Fibroblast of the conjunctiva (primary cell): ENCODE results near the gene TIAL1.
"Not testable (repeated sequence)": the region's sequence is repeated elsewhere in the genome, so short reads cannot be mapped to it uniquely, and the experiment has no call there.

ENCODE experiments used
- DNase-seq: peaks from one replicate; pipeline ENCODE4 v3.0.0-alpha.2; 2010; ENCODE audit warnings: low read depth

Gene TIAL1

GRCh38 chr10:119613741-119614140 is 17.0 kb upstream of the TIAL1 start:
- DNase-seq = no peak

DNA sequence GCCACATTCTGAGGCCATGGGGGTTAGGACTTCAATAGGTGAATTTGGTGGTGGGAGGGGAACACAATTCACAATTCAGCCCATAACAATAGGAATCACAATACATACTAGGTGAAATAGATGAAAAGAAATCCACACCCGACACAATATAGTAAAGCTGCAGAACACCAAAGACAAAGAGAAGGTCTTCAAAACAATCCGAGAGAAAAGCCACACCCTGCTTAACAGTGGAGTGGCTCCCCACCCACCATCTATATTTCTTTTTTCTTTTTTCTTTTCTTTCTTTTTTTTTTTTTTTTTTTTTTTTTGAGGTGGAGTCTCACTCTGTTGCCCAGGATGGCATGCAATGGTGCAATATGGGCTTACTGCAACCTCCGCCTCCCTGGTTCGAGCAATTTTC is 14.7 kb upstream of the TIAL1 start:
- no peak for DNase-seq

DNA sequence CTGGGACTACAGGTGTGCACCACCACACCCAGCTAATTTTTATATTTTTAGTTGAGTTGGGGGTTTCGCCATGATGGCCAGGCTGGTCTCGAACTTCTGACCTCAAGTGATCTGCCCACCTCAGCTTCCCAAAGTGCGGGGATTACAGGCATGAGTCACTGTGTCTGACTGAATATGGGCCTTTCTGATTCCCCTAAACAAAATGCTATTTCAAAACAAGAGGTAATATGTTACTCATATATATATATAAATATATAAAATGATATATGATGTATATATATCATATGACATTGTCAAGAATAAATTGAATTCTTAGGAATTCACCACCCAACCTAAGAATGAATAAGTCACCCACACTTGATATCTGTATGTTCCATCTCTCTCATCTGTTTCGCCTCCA is 12.8 kb upstream of the TIAL1 start:
- no peak for DNase-seq

GRCh38 chr10:119608316-119609155 is 11.8 kb upstream of the TIAL1 start:
- no peak for DNase-seq

- DNase-seq = no peak
These were observed 7.7 kb upstream of the TIAL1 start for GRCh38 chr10:119604468-119604867.

GRCh38 chr10:119602241-119603095 is 5.7 kb upstream of the TIAL1 start:
- no peak for DNase-seq

DNA sequence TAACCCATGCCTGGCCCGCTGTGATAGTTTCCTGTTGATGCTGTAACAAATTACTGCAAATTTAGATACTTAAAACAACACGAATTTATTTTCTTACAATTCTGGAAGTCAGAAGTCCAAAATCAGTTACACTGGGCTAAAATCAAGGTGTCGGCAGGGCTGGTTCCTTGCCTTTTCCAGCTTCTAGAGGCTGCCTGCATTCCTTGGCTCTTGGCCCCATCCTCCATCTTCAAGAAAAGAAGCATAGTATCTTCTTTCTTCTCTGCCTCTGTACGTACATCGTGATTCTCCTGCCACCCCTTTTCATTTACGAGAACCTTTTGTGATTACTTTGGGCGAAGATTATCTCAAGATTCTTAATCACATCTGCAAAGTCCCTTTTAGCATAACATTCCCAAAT is 1.6 kb upstream of the TIAL1 start:
- DNase-seq = no peak

DNA sequence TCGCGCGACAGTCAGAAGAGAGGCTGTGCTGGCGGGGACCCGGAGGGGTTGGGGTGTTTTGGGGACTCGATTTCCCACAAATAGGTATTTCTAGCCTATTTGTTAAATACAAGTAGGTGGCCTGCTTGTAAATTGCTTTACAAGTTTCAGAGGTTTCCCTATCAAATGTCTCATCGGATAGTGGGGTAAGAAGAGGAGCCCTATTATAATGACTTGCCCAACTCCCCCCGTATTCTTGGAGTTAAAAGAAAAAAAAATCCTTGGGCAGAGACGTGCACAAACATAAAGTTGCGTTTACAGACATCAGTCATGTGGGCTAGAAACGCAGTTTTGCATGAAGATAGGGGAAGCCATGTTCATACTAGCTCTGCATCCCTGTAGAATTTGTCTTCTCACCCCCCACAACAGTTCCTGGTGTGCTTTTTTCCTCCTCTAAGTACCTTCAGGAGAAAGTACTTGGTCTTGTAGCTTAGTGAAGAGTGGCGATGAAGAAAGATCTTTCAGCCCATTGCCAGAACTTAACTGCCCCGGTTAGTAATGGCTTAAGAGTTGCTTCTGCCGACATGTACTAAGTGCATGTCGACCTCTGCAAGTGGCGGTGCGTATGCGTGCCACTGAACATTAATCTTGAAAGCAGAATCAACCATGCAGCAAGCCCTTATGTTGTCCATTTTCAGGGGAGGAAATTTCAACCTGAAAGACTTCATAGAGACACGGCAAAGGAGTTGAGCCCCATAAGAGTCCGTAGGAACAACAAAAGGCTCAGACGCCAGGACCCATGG is 832 bp upstream of the TIAL1 start:
- DNase-seq = no peak

DNA sequence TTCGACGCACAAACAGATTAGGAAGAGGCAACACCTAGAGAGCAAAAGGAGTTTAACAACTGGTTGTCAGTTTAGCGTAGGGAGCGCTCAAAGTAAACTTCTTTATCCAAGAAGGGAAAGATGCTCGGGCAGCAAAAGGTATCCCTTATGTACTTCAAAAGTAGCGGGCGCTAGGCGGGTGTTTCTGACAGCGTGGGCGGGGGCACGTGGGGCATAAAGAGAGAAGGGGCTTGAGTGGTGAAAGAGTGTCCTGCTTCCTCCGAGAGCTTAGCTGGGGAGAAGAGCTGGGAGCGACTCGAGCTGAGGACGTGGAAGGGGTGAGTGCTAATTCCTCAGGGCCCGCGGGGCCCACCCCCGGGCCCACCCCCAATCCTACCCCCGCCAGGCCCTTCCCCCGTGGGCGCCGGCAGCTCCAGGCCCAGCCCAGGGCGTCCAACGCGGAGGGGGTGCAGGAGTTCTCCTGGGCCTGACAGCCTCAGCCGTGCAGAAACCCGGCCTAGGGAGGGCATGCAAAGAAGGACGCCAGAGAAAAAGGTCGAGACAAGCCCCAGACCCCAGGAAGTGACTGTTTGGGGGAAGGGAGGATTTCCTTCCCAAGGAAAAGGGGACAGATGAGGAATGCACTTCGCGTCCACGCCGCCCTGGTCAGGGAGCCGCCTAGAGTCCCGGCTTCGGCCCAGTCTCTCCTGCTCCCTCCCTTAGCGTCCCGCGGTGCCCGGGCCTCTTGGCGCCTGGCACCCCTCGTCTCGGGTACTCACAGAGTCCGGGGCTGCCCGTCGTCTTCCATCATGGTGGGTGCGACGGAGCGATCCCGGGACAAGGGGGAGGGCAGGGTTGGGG is 868 bp downstream of the TIAL1 start:
- no peak for DNase-seq

DNA sequence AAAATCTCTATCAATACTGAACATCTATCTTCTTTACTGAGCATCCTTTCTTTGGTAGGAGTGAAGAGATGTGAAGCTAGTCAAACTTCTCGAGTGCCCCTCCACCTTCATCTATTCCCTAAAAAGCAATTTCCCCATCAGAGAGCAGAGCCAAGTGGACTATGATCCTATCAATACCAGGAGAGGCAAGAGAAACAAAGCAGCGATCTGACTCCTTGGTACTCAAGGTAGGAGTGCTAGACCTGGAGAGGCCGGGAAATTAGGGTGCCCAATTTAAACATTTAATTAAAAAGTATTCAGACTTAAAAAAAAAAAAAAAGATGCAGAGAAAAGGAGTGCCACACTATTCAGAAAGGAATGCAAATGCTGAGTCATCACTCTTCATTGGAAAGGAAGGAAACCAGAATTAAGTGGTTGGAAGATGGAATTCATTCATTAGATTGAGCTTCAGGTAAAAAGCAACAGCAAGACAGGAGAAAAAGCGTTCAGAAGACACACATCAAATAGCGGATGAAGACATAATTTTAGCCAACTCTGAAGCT is 1.6 kb downstream of the TIAL1 start:
- no peak for DNase-seq

GRCh38 chr10:119588071-119588470 is 8.7 kb downstream of the TIAL1 start:
- DNase-seq = no peak

DNA sequence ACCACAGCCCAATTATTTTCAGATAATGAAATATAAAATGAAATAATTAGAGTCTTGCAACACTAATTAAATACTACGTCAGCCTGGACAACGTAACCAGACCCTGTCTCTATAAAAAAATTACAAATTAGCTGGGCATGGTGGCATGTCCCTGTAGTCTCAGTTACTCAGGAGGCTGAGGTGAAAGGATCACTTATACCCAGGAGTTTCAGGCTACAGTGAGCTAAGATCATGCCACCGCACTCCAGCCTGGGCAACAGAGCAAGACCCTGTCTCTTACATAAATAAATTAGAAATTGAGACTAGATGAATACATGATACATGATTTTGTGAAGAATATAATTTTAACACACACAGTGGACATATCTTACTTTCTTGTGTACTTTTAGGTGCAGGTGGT is 18.4 kb downstream of the TIAL1 start:
- DNase-seq = no peak

DNA sequence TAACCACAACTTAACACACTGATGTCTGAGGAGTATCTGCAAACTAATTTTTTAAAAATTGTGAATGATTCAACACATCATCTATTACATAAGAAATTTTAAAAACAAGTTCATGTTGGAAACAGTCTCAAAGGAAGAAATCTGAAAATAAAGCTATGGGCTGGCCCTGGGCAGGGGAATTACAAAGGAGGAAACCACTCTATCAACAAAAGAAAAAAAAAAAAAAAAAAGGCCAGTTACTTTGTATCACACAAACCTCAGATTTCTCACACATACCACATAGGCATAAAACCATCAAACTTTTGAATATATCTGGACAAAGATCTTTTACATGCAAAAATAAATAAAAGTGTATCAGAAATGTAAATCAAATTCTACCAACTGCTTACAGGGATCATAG is 20.8 kb downstream of the TIAL1 start:
- no peak for DNase-seq

GRCh38 chr10:119575506-119575905 is 21.3 kb downstream of the TIAL1 start:
- DNase-seq = no peak

DNA sequence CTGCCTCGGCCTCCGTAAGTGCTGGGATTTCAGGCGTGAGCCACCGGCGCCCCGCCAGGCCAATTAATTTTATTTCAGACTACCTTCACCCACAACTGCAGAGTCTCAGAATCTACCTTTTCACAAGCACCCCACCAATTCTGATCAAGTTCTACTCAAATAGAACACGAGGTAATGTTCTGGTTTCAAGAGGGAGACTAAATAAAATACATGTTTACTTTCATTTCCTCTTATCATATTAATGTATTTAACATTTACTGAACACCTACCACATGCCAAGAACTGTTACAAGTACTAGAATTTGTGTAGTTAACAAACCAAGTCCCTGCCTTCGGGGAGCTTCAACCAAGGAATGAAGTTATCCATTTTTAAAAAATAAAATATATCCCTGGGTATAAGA is 28.8 kb downstream of the TIAL1 start:
- DNase-seq = no peak

- no peak for DNase-seq
These were observed 34.7 kb downstream of the TIAL1 start for GRCh38 chr10:119562097-119562496.

DNA sequence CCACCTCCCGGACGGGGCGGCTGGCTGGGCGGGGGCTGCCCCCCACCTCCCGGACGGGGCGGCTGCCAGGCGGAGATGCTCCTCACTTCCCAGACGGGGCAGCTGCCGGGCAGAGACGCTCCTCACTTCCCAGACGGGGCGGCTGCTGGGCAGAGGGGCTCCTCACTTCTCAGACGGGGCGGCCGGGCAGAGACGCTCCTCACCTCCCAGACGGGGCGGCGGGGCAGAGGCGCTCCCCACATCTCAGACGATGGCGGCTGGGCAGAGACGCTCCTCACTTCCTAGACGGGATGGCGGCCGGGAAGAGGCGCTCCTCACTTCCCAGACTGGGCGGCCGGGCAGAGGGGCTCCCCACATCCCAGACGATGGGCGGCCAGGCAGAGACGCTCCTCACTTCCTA is 37.3 kb downstream of the TIAL1 start:
- DNase-seq = not testable (repeated sequence)

GRCh38 chr10:119556081-119556480 is 40.7 kb downstream of the TIAL1 start:
- DNase-seq = not testable (repeated sequence)

DNA sequence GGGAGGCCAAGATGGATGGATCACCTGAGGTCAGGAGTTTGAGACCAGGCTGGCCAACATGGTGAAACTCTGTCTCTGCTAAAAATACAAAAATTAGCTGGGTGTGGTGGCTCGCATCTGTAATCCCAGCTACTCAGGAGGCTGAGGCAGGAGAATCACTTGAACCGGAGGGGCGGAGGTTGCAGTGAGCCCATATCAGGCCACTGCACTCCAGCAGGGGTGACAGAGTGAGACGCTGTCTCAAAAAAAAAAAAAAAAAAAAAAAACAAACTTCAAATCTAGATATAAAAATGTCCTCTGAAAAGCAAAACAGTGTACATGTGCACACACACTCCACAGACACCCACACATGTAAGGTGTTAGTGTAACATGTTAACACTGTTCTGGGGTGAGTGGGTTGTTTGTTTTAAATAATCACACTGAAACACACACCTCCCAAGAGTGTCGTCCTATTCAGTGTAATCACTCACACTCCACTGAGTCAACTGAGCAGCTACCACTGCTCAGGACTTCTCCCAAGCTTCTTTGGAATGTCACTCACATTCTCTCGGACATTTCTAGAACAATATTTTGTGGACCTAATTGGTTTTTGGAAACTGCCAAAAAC is 41.5 kb downstream of the TIAL1 start:
- no peak for DNase-seq

DNA sequence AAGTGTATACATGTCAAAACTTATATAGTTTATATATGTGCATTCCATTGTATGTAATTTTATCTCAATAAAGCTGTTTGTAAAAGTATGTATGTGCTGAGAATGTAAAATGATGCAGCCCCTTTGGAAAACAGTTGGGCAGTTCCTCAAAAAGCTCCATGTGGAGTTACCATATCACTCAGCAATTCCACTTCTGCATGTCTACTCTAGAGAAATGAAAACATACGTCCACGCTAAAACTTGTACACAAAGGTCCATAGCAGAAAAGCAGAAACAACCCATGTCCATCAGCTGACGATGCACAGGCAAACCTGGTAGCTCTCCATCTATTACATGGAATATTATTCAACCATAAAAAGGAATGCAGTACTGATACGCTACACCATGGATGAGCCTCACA is 45.9 kb downstream of the TIAL1 start:
- DNase-seq = no peak
